NCI-H128 (cell line): ENCODE data around the gene UCHL3.
"Not testable (repeated sequence)": the region's sequence is repeated elsewhere in the genome, so short reads cannot be mapped to it uniquely, and the experiment has no call there.

Experiments
- DNase-seq: peaks from one replicate; lab custom pipeline; 2025; ENCODE audit not compliant: unreplicated experiment; lab: John Stamatoyannopoulos, UW

Gene UCHL3

GRCh38 chr13:75549262-75550158 lies at the start of gene UCHL3:
TSS of gene UCHL3 (plus strand) at chr13:75549791. CDS start at chr13:75549821, 30 bp downstream.
- peak; percentile 89 for DNase-seq

GRCh38 chr13:75505327-75505726 lies 44.3 kb upstream of the UCHL3 start:
- DNase-seq, result no peak

DNA sequence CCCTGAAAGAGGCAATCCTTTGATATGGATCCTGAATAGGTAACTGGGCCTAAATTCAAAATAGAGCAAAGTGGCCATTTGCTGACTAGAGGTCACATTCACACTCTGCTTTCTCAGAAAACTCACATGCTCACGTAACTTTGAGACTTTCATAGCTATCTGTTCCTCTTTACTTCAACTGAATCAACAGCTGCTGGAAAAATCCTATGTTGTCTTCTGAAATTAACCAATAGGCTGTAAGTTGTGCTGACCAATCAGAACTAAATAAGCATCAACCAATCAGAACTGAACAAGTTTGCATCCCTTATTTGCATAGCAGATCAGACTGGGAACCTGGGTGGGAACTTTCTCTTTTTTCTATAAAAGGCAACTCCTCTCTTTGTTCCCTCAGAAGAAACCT lies 43.6 kb upstream of the UCHL3 start:
- DNase-seq, result no peak

GRCh38 chr13:75507027-75508001 lies 42.3 kb upstream of the UCHL3 start:
- no peak for DNase-seq

GRCh38 chr13:75508002-75508548 lies 41.5 kb upstream of the UCHL3 start:
- DNase-seq, result no peak

GRCh38 chr13:75511051-75511625 lies 38.5 kb upstream of the UCHL3 start:
- DNase-seq, result no peak

GRCh38 chr13:75512253-75512652 lies 37.3 kb upstream of the UCHL3 start:
- DNase-seq, result no peak

GRCh38 chr13:75513271-75513670 lies 36.3 kb upstream of the UCHL3 start:
- DNase-seq, result no peak

- DNase-seq, result no peak
These were observed 35.3 kb upstream of the UCHL3 start for GRCh38 chr13:75514080-75514995.

DNA sequence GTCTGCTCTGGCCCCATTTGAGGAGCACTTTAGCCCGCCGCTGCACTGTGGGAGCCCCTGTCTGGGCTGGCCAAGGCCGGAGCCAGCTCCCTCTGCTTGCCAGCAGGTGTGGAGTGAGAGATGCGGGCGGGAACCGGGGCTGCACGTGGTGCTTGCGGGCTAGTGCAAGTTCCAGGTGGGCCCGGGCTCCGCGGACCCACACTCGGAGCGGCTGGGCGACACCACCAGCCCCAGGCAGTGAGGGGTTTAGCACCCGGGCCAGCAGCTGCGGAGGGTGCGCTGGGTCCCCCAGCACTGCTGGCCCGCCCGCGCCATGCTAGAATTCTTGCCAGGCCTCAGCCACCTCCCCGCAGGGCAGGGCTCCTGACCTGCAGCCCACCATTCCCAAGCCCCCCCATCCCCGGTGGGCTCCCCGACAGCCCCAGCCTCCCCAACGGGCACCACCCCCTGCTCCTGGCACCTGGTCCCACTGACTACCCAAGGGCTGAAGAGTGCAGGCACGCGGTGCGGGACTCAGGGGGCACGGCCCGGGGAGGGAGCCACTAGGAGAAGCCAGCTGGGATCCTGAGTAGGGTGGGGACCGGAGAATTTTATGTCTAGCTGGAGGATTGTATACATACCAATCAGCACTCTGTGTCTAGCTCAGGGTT lies 31.0 kb upstream of the UCHL3 start:
- DNase-seq, result no peak

GRCh38 chr13:75521956-75522355 lies 27.6 kb upstream of the UCHL3 start:
- DNase-seq, result no peak

DNA sequence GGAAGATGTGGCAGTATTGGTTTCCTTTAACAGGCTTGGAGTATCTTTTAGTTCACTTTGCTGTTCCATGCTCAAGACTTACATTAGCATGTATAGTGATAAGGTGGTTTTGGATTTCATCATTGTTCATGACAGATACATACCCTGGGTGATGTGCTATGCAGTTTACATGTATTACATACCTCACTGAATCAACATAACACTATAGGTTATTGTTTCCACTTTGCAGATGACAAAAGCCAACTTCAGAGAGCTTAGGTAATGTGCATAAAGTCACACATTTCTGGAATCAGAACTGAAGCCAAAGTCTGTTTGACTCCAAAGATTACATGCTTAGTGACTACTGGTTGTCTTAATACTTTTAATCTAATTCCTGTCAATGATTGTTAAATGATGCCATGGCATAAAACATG lies 19.0 kb upstream of the UCHL3 start:
- DNase-seq, result no peak

DNA sequence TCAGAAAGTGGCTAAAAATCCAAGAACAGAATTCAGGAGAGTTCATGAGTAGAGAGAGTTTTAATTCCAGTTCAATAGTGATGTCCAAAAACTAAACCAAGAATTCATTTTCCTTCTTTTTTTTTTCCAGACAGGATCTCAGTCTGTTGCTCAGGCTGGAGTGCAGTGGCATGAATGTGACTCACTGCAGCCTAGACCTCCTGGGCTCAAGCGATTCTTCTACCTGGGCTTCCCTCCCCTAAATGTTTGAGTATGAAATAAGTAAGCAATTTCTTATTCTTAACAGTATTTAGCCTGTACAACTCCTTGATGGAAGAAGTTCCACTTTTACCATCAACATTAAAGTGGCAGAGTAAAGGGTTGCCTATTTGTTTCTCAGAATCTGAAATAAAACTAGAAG lies 15.7 kb upstream of the UCHL3 start:
- DNase-seq, result no peak

DNA sequence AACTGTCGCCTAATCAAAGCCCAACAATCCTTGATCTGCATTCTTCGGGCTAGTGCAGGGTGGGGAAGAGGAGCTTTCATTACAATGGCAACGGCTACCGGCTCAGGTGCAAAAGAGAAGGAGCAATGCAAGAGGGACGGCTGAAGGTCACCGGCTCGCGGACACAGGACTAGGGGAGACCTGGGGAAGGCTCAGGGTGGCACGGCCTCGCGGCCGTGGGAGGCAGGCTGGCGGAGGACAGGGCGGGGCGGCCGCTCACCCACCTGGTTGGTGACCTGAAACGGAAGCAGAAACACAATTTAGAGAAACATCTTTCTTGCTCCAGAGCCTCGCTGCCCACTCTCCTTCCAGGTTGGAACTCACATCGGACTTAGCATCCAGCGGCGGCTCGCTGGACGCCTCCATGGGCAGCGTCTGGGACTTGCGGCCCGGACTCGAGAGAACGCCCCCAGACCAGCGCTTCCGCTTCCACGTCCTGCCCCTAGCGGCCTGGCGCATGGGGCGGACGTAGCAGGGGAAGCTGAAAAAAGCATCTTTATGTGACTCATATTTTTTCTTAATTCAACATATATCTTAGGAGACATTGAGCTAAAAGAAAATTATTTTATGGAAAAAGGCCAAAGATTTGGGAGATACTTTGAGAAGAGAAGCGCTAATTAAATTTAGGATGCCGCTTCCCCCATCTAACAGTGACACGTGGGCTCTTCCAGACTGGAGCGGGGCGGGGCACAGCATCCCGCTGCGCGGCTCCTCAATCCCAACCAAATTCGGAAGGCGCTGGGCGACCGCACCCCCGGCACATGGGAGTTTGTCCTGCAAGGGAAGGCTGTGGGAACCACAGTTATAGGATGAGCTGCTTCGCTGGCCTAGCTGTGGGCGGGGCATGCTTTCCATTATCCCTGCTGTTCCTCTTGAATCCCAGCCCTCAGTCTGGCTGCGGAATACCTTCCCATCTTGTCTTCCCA lies 11.9 kb upstream of the UCHL3 start, which contains the start of gene COMMD6:
COMMD6 (minus strand) TSS at position 441 of the 965 bp plus-strand sequence; CDS start at position 405, 36 bp downstream.
- DNase-seq, result peak; percentile 50

DNA sequence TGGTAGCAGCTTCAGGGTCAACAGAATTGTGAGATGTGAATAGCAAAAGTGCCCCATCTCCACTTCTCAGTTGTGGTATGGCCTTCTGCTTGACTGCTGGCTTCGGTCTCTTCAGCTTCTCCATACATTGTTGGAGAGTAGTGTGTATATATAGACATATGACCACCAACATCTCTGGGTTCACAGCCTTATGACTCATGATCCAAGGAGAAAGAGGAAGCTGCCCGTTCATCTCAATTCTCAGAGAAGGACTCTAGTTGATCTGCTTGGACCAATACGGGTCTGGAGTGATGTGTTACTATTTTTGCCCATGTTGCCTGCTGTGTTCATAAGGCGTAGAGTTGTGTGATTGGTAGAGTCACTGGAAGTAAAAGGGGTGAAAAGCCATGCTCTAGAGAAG lies 8.3 kb upstream of the UCHL3 start:
- no peak for DNase-seq

DNA sequence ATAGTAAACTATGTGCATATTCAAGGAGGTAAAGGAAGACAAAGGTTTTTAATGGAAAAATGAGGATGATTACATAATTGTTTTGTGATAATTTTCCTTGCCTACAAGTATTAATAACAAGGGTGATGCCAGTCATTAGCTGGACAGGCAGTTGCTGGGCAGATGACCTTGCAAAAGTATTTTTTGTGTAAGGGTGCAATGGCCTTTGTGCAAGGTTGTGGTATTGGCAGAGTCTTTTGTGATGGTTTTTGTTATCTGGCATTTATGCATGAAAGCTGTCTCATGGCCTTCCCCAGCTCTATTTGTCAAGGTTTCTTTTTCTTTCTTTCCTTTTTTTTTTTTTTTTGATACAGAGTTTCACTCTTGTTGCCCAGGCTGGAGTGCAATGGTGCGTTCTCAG lies 7.6 kb upstream of the UCHL3 start:
- DNase-seq, result no peak

DNA sequence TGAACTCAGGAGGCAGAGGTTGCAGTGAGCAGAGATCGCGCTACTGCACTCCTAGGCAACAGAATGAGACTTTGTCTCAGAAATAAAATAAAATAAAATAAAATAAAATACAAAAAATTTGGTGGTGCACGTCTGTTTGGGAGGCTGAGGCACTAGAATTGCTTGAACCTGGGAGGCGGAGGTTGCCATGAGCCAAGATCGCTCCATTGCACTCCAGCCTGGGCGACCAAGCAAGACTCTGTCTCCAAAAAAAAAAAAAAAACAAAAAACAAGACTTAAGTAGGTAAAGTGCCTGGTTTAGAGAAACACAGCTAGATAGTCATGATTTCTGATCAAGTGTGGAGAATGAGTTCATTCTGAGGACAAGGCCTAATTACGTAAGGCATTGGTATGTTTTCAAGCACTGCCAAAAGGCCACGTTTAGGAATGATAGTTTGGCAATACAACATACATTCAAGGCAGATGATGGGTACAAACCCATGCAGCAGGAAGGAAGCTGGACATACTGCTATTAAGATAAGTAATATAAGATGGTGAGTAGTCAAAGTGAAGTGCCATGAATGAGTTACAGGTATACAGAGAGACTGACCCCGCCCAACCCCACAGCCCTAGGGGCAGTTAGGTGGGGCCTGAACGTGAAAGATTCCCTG lies 4.8 kb upstream of the UCHL3 start:
- DNase-seq, result no peak

DNA sequence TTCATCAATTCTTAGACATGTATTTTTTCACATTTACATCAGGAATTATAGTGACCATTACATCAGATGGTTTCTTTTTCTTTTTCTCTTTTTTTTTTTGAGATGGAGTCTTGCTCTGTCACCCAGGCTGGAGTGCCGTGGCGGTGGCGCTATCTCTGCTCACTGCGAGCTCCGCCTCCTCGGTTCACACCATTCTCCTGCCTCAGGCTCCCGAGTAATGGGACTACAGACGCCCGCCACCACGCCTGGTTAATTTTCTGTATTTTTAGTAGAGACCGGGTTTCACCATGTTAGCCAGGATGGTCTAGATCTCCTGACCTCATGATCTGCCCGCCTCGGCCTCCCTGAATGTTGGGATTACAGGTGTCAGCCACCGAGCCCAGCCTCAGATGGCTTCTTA lies 4.2 kb upstream of the UCHL3 start:
- not testable (repeated sequence) for DNase-seq
